Activated B cell treated with CpG ODN at 0.5 μM for 24 hours (primary cell): ENCODE measurements around the gene ZDHHC14. TPM values are rescaled to one million over a fixed set of nuclear protein-coding genes. Genes with fewer than 3 reads are reported as not detected.

Source experiments
- ATAC-seq: fragments of 200-7000 bp; cut with Tn5 transposase; one replicate; pipeline ENCODE4 v1.10.0; 2021; ENCODE audit warnings: low read depth, mild to moderate bottlenecking, moderate library complexity
- CTCF ChIA-PET: fragments of 350-600 bp; sonication (Branson Sonifier 250); formaldehyde crosslinking; loops from one replicate; lab custom pipeline; 2021; ENCODE audit warnings: antibody characterized with exemption; lab: Charles Lee
- POLR2A ChIA-PET: fragments of 350-600 bp; sonication (Branson Sonifier 250); formaldehyde crosslinking; loops from one replicate; lab custom pipeline; 2021; ENCODE audit warnings: antibody characterized with exemption; lab: Charles Lee
- DNase-seq: peaks from one replicate; pipeline ENCODE4 v3.0.0; 2022
- H3K27ac Mint-ChIP-seq: one replicate; pipeline ENCODE4 v1.8.0; 2020; ENCODE audit warnings: mixed read lengths
- H3K27me3 Mint-ChIP-seq: one replicate; pipeline ENCODE4 v1.8.0; 2021; ENCODE audit warnings: mixed read lengths
- H3K36me3 Mint-ChIP-seq: one replicate; pipeline ENCODE4 v1.8.0; 2021; ENCODE audit warnings: low read depth, mixed read lengths
- H3K4me1 Mint-ChIP-seq: one replicate; pipeline ENCODE4 v1.8.0; 2021; ENCODE audit warnings: mixed read lengths
- H3K4me3 Mint-ChIP-seq: one replicate; pipeline ENCODE4 v1.8.0; 2020; ENCODE audit warnings: mild to moderate bottlenecking, mixed read lengths
- H3K9me3 Mint-ChIP-seq: one replicate; pipeline ENCODE4 v1.8.0; 2020; ENCODE audit warnings: mixed read lengths
- CTCF ChIP-seq: fragments of 200-600 bp; IDR thresholded peaks from one replicate; pipeline ENCODE4 v1.8.0; 2022; ENCODE audit warnings: antibody characterized with exemption, mild to moderate bottlenecking
- intact Hi-C: fragments of 100-400 bp; cut with micrococcal nuclease; formaldehyde crosslinking; loops from one replicate; pipeline ENCODE4 v1.15.1; 2024
- total RNA-seq: library from RNA; stranded (reverse); gene quantifications from 2 replicates; pipeline ENCODE4 v1.2.3, GENCODE V29; 2022

Gene ZDHHC14
- total RNA-seq, 1 donor from 2014 or later: 25.3 TPM

GRCh38 chr6:157658301-157658700 is 277.3 kb downstream of the ZDHHC14 start:
- intact Hi-C loops: no loop called here
- CTCF ChIA-PET: no interaction called here
- no peaks in the 10 kb centered on the region for H3K4me1 Mint-ChIP-seq
- H3K27ac Mint-ChIP-seq: no peak overlapping the region
- ATAC-seq (no peak), DNase-seq (no peak)
- POLR2A ChIA-PET: no interaction called here
- H3K27me3 Mint-ChIP-seq: no peaks in the 10 kb centered on the region
- no peak for TF ChIP-seq CTCF
- no peaks in the 10 kb centered on the region for H3K9me3 Mint-ChIP-seq
- H3K4me3 Mint-ChIP-seq: no peak overlapping the region
- peaks cover 63% of the 10 kb centered on the region for H3K36me3 Mint-ChIP-seq

- POLR2A ChIA-PET: no interaction called here
- intact Hi-C loops: no loop called here
- DNase-seq: no peak
Observed at GRCh38 chr6:157659536-157660271, 278.7 kb downstream of the ZDHHC14 start.

GRCh38 chr6:157660414-157660813 is 279.4 kb downstream of the ZDHHC14 start:
- ATAC-seq: no peak
- Mint-ChIP-seq H3K27ac (no peak overlapping the region), H3K4me3 (no peak overlapping the region), H3K27me3 (no peaks in the 10 kb centered on the region), H3K4me1 (no peaks in the 10 kb centered on the region), H3K36me3 (peaks cover 60% of the 10 kb centered on the region), H3K9me3 (no peaks in the 10 kb centered on the region)
- DNase-seq: no peak
- no peak for TF ChIP-seq CTCF
- intact Hi-C loops: no loop called here
- CTCF ChIA-PET: no interaction called here
- POLR2A ChIA-PET: no interaction called here

More at GRCh38 chr6:157659536-157660271, 278.7 kb downstream of the ZDHHC14 start:
- CTCF ChIA-PET: no interaction called here
- H3K4me1 Mint-ChIP-seq: no peaks in the 10 kb centered on the region
- TF ChIP-seq CTCF: no peak
- no peaks in the 10 kb centered on the region for H3K9me3 Mint-ChIP-seq
- no peak overlapping the region for H3K4me3 Mint-ChIP-seq
- H3K27me3 Mint-ChIP-seq: no peaks in the 10 kb centered on the region
- no peak overlapping the region for H3K27ac Mint-ChIP-seq
- no peak for ATAC-seq
- H3K36me3 Mint-ChIP-seq: peaks cover 65% of the 10 kb centered on the region

GRCh38 chr6:157661652-157662051 is 280.7 kb downstream of the ZDHHC14 start:
- intact Hi-C loops: no loop called here
- DNase-seq (no peak), ATAC-seq (no peak)
- Mint-ChIP-seq H3K27me3 (no peaks in the 10 kb centered on the region), H3K4me1 (no peaks in the 10 kb centered on the region), H3K9me3 (no peaks in the 10 kb centered on the region), H3K36me3 (peaks cover 47% of the 10 kb centered on the region), H3K4me3 (no peak overlapping the region), H3K27ac (no peak overlapping the region)
- POLR2A ChIA-PET: no interaction called here
- no peak for TF ChIP-seq CTCF
- CTCF ChIA-PET: no interaction called here

GRCh38 chr6:157663261-157663660 is 282.3 kb downstream of the ZDHHC14 start:
- no peak for ATAC-seq
- no peak overlapping the region for H3K4me3 Mint-ChIP-seq
- peaks cover 40% of the 10 kb centered on the region for H3K36me3 Mint-ChIP-seq
- H3K9me3 Mint-ChIP-seq: no peaks in the 10 kb centered on the region
- intact Hi-C loops: no loop called here
- H3K4me1 Mint-ChIP-seq: peaks cover 10% of the 10 kb centered on the region
- no peaks in the 10 kb centered on the region for H3K27me3 Mint-ChIP-seq
- H3K27ac Mint-ChIP-seq: no peak overlapping the region
- no peak for DNase-seq
- no peak for TF ChIP-seq CTCF
- ChIA-PET CTCF (interaction anchor here (1.1 kb wide), 1 partner anchor 349 kb away, joined by 4 read pairs; no protein-coding TSS in a partner anchor), POLR2A (interaction anchor here (0.8 kb wide), 1 partner anchor 340 kb away, joined by 3 read pairs; the partner anchor contains the start of gene TMEM242)
